Karpas-422 (cell line): Measurements from ENCODE around the gene MTIF3. TPM values are rescaled to one million over a fixed set of nuclear protein-coding genes. Genes with fewer than 3 reads are reported as not detected.

Source experiments
- DNase-seq: peaks from one replicate; pipeline ENCODE4 v3.0.0-alpha.2; 2015
- H2AFZ ChIP-seq: fragments of 200-600 bp; sonication (generic); 2 replicates; pipeline ENCODE4 v1.6.1; 2014; ENCODE audit warnings: antibody characterized with exemption, low read length, mixed read lengths
- H3K27ac ChIP-seq: fragments of 200-600 bp; sonication (generic); 2 replicates; pipeline ENCODE4 v1.5.1; 2014; ENCODE audit warnings: mild to moderate bottlenecking, low read length, moderate library complexity
- H3K27me3 ChIP-seq: fragments of 200-600 bp; sonication (generic); 2 replicates; pipeline ENCODE4 v1.6.1; 2014; ENCODE audit warnings: low read length, mixed read lengths
- H3K36me3 ChIP-seq: fragments of 200-600 bp; sonication (generic); 2 replicates; pipeline ENCODE4 v1.6.1; 2014; ENCODE audit warnings: low read length, mixed read lengths; ENCODE audit not compliant: insufficient read depth
- H3K4me1 ChIP-seq: fragments of 200-600 bp; sonication (generic); 2 replicates; pipeline ENCODE4 v1.6.1; 2014; ENCODE audit warnings: mild to moderate bottlenecking, low read length, mixed read lengths
- H3K4me2 ChIP-seq: fragments of 200-600 bp; sonication (generic); 2 replicates; pipeline ENCODE4 v1.6.1; 2014; ENCODE audit warnings: low read length, low read depth, mild to moderate bottlenecking; ENCODE audit not compliant: poor library complexity, severe bottlenecking
- H3K4me3 ChIP-seq: fragments of 200-600 bp; sonication (generic); 2 replicates; pipeline ENCODE4 v1.5.1; 2014; ENCODE audit warnings: mild to moderate bottlenecking, antibody characterized with exemption, low read length, mixed read lengths
- H3K79me2 ChIP-seq: fragments of 200-600 bp; sonication (generic); 2 replicates; pipeline ENCODE4 v1.6.1; 2014; ENCODE audit warnings: mild to moderate bottlenecking, low read length, mixed read lengths
- H3K9ac ChIP-seq: fragments of 200-600 bp; sonication (generic); 2 replicates; pipeline ENCODE4 v1.6.0; 2014; ENCODE audit warnings: low read length
- H3K9me2 ChIP-seq: fragments of 200-600 bp; sonication (generic), shearing (Covaris generic); replicated peaks from 2 replicates; pipeline ENCODE4 v1.6.0; 2014; ENCODE audit warnings: mild to moderate bottlenecking, low read length, moderate library complexity; ENCODE audit not compliant: insufficient read depth
- H3K9me3 ChIP-seq: fragments of 300-700, 200-600 bp; sonication (generic); 2 replicates; pipeline ENCODE4 v1.6.1; 2014; ENCODE audit warnings: low read length, mixed read lengths
- H4K20me1 ChIP-seq: fragments of 200-600 bp; sonication (generic); 2 replicates; pipeline ENCODE4 v1.6.1; 2014; ENCODE audit warnings: mild to moderate bottlenecking, antibody characterized with exemption, low read length, low read depth; ENCODE audit not compliant: insufficient read depth
- total RNA-seq: library from RNA; depleted of rRNA; stranded (reverse); fragments of >200 nt; shearing (Covaris generic); gene quantifications from 2 replicates; pipeline ENCODE4 v1.2.3, GENCODE V29; 2014; ENCODE audit warnings: low replicate concordance

The MTIF3 gene
- total RNA-seq, 1 experiment from 2014 or later: 44.9 TPM

DNA sequence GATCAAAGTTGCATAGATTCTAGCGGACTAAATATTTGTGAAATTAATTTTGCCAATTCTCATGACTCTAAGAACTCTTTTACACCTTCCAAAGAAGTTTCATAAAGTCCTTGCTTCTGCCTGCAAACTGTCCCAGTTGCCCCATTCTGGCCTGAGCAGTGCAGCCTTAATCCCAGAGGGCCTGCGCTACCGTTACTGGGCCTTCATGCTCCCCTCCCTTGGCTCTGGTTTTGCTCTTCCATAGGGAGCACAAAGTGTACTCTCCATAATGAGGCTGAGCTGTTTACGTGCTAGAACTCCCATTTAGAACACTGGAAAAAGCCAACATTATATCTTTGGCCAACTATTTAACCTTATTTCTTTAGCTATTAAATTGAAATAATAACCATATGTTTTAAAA, 2.1 kb downstream of the MTIF3 start:
- no peak for DNase-seq
- Histone ChIP-seq H3K27ac (peak overlapping the region; percentile 95), H3K36me3 (no peaks in the 10 kb centered on the region), H3K4me3 (peak overlapping the region; percentile 73), H3K4me2 (peak overlapping the region; percentile 86), H3K9me2 (no peaks in the 10 kb centered on the region), H3K27me3 (no peaks in the 10 kb centered on the region), H2AFZ (no peak overlapping the region), H3K79me2 (peaks cover 55% of the 10 kb centered on the region), H3K9me3 (no peaks in the 10 kb centered on the region), H4K20me1 (no peaks in the 10 kb centered on the region), H3K9ac (peak overlapping the region; percentile 96; the same call in 1 of the 2 replicates), H3K4me1 (peaks cover 40% of the 10 kb centered on the region)

DNA sequence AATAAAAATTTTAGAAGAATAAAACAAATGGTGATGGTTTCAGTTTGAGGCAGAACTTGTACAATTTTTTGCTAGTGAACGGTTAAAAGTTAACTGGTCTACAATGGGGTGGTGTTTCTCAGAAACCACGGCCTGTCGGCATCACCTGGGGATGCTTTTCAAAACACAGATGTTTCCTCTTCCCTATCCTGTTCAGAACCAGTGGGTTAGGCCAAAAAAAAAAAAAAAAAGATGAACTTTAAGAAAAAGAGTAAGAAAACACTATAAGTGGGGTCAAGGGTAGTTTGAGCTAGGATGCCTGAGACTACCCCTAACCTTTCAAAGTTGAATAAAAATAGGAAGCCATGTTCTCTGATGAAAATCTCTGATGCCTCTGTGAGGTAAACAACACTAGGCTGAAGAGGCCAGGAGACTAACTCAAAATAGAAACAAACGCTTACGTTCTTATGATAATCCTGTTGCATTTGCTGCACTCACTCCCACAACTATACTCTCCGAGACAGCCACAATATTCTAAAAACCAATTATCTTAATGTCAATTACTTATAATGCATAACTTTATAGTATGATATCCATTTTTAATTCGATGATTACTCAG, 3.3 kb downstream of the MTIF3 start:
- peaks cover 52% of the 10 kb centered on the region for H3K4me1 ChIP-seq
- H3K4me2 ChIP-seq: peak overlapping the region; percentile 34
- H3K9ac ChIP-seq: peak overlapping the region; percentile 10; the same call in 1 of the 2 replicates
- H3K27me3 ChIP-seq: no peaks in the 10 kb centered on the region
- H3K36me3 ChIP-seq: no peaks in the 10 kb centered on the region
- peaks cover 64% of the 10 kb centered on the region for H3K79me2 ChIP-seq
- peak overlapping the region; percentile 31; the same call in 1 of the 2 replicates for H3K27ac ChIP-seq
- H3K4me3 ChIP-seq: no peak overlapping the region
- no peaks in the 10 kb centered on the region for H3K9me2 ChIP-seq
- no peaks in the 10 kb centered on the region for H3K9me3 ChIP-seq
- 0 out of 2 replicates have a peak overlapping the region, but pooled peaks have one; percentile 6 for H2AFZ ChIP-seq
- DNase-seq: no peak
- no peaks in the 10 kb centered on the region for H4K20me1 ChIP-seq

DNA sequence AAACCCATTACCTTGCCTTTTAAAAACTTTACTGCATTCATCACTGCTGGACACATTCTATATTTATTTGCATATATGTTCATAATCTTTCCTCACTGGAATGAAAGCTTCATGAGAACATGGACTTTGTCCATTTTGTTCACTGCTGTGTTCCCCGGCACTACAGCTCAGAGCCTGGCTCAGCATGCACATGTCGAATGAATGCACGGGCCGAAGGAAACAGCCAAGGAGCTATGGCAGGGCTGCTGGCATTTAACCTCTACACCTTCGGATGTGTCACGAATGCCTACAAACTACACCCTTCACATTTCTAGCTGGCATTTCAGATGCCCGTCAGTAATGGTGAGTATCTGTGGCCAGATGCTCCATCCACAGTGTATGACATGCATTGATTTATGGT, 7.6 kb downstream of the MTIF3 start:
- Histone ChIP-seq H3K4me2 (no peak overlapping the region), H3K27ac (no peak overlapping the region), H4K20me1 (no peaks in the 10 kb centered on the region), H3K9me2 (no peaks in the 10 kb centered on the region), H3K4me3 (no peak overlapping the region), H3K36me3 (no peaks in the 10 kb centered on the region; the same call in 1 of the 2 replicates), H2AFZ (no peak overlapping the region), H3K4me1 (peaks cover 33% of the 10 kb centered on the region), H3K79me2 (peaks cover 53% of the 10 kb centered on the region), H3K9me3 (no peaks in the 10 kb centered on the region), H3K9ac (no peak overlapping the region), H3K27me3 (no peaks in the 10 kb centered on the region)
- no peak for DNase-seq

DNA sequence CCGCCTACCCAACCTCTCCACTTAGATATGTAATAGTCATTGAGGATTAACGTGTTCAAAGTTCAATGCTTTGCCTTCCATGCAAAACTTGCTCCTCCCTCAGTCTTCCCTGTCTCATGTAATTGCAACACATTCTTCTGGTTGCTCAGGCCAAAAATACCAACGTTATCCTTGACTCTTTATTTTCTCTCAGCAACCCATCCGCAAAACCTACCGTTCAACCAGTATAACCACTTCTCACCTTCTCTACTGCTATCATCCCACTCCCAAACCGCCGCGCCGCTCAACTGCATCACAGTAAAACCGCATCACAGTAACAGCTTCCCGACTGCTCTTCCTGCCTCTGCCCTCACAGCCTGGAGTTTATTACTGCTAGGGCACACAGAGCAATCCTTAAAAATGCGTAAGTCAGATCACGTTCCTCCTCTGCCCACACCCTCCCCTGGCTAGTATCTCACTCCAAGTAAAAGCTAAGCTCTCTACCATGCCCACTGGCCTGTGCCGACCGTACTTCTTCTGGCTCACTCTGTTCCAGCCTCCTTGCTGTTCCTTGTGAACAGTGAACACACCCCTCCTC, 8.2 kb downstream of the MTIF3 start:
- Histone ChIP-seq H3K9me2 (no peaks in the 10 kb centered on the region), H2AFZ (no peak overlapping the region), H3K4me2 (peak overlapping the region; percentile 15), H4K20me1 (no peaks in the 10 kb centered on the region), H3K4me3 (no peak overlapping the region), H3K9me3 (no peaks in the 10 kb centered on the region), H3K79me2 (peaks cover 47% of the 10 kb centered on the region), H3K36me3 (no peaks in the 10 kb centered on the region; the same call in 1 of the 2 replicates), H3K4me1 (peaks cover 27% of the 10 kb centered on the region), H3K27me3 (no peaks in the 10 kb centered on the region), H3K27ac (peak overlapping the region; percentile 44), H3K9ac (no peak overlapping the region)
- DNase-seq: no peak

DNA sequence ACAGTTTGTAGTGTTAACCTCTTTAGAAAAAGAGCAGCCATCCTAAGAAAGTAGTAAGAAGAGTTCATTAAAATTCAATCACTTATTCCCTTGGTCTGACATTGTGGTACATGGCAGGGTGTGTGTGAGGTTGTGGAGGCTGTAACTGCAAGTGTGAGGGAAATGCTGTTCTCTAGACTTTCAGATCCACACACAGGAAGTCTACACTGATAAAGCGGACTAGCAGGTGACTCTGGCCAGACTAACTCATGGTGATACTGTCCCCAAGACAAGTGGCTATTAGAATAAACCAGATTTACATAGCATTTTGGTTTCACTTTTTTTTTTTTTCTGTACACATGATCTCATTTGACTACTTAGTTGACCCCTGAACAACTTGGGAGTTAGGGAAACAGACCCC, 10.0 kb downstream of the MTIF3 start:
- Histone ChIP-seq H3K9me2 (no peaks in the 10 kb centered on the region), H3K27me3 (no peaks in the 10 kb centered on the region), H3K9me3 (no peaks in the 10 kb centered on the region), H3K4me3 (no peak overlapping the region), H3K79me2 (peaks cover 29% of the 10 kb centered on the region), H3K4me1 (peaks cover 20% of the 10 kb centered on the region), H3K36me3 (peaks cover 9% of the 10 kb centered on the region; the same call in 1 of the 2 replicates), H3K27ac (no peak overlapping the region), H3K9ac (no peak overlapping the region), H2AFZ (no peak overlapping the region), H4K20me1 (no peaks in the 10 kb centered on the region), H3K4me2 (no peak overlapping the region)
- no peak for DNase-seq

DNA sequence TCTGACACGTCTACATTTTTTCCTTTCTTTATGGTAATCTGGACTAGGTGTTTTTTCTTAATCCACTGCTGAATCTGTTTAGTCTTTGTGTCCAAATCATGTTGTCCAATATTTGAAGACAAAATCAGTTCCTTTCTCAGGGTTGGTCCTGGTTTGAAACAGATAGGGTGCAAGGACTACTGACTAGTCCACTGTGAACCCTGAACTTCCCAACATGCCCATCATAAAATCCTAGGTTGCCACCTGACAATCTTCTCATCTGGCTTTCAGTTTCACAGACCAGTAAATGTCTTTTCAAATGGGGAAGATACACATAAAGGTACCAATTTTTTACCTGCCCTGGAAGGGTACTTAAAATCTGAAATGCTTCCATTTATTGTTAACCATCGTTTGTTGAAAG, 13.2 kb downstream of the MTIF3 start:
- Histone ChIP-seq H3K9ac (no peak overlapping the region), H3K9me2 (no peaks in the 10 kb centered on the region), H3K27me3 (no peaks in the 10 kb centered on the region), H2AFZ (no peak overlapping the region), H3K36me3 (peaks cover 39% of the 10 kb centered on the region; the same call in 1 of the 2 replicates), H3K27ac (no peak overlapping the region), H3K4me1 (peaks cover 8% of the 10 kb centered on the region), H3K4me3 (no peak overlapping the region), H3K79me2 (peaks cover 15% of the 10 kb centered on the region), H3K4me2 (no peak overlapping the region), H3K9me3 (no peaks in the 10 kb centered on the region), H4K20me1 (no peaks in the 10 kb centered on the region)
- no peak for DNase-seq

DNA sequence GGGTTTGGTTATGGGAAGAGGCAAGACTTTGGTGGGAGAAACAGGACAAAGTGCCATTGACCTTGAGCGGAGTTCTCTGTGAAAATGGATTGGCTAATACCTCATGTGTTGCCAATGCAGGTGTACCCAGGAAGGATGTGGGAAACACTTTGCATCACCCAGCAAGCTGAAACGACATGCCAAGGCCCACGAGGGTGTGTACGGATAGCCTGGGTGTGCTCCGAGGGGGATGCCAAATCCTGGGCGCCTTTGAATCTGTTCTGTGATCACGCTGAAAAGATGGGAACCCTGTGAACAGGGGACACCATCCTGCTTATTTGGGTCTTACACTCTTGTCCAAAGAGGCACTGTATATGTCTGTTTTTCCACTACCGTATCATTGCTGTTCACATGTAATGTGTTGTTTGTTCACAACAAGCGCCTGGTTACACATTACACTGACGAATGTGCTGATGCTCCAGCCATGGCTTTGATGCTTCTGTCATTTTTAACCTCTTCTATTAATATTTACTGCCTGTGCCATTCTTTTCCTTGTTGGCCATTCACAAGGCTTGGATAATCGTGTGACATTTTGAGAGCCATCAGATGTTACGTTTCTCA, 17.7 kb downstream of the MTIF3 start:
- H3K9me3 ChIP-seq: no peaks in the 10 kb centered on the region
- H2AFZ ChIP-seq: no peak overlapping the region
- H3K4me1 ChIP-seq: no peaks in the 10 kb centered on the region
- H3K79me2 ChIP-seq: peaks cover 47% of the 10 kb centered on the region
- peaks cover 78% of the 10 kb centered on the region for H3K36me3 ChIP-seq
- no peak overlapping the region for H3K4me2 ChIP-seq
- no peaks in the 10 kb centered on the region for H3K9me2 ChIP-seq
- no peak overlapping the region for H3K4me3 ChIP-seq
- no peaks in the 10 kb centered on the region for H3K27me3 ChIP-seq
- H3K9ac ChIP-seq: no peak overlapping the region
- no peak for DNase-seq
- no peak overlapping the region for H3K27ac ChIP-seq
- H4K20me1 ChIP-seq: 0 out of 2 replicates have a peak, but pooled peaks cover under 1% of the 10 kb centered on the region

DNA sequence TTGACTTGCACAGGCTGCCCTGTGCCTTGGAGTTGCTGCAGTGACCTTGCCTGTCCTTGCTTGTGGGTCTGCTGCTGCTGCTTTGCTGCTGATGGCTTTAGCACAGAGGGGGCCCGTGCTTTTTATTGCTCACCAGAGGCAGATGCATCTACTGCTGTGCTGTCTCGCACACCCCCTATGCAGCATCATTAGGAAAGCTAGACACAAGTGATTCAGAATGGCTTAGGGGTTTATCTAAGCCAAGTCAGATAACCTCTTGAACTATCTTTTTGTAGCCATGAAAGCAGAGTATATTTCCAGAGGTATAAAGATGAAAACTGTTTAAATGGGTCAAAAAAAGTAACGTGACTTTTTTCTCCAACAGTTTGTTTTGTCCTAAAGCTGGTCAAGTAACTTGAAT, 18.2 kb downstream of the MTIF3 start:
- H3K27me3 ChIP-seq: no peaks in the 10 kb centered on the region
- H3K27ac ChIP-seq: no peak overlapping the region
- H3K79me2 ChIP-seq: peaks cover 53% of the 10 kb centered on the region
- H3K9me3 ChIP-seq: no peaks in the 10 kb centered on the region
- no peak overlapping the region for H3K9ac ChIP-seq
- H3K36me3 ChIP-seq: peaks cover 83% of the 10 kb centered on the region
- no peak overlapping the region for H2AFZ ChIP-seq
- H3K9me2 ChIP-seq: no peaks in the 10 kb centered on the region
- H3K4me1 ChIP-seq: peaks cover 2% of the 10 kb centered on the region
- no peak overlapping the region for H3K4me3 ChIP-seq
- no peak overlapping the region for H3K4me2 ChIP-seq
- DNase-seq: no peak
- peaks cover 6% of the 10 kb centered on the region; the same call in 1 of the 2 replicates for H4K20me1 ChIP-seq
